HepG2 (cell line): ENCODE measurements around the gene AFDN. TPM values are rescaled to one million over a fixed set of nuclear protein-coding genes. Genes with fewer than 3 reads are reported as not detected.
A peak's percentile ranks its signal among the peaks of the same experiment; 100 is the strongest.

Experiments
- ATF3 ChIP-seq: sonication (generic); formaldehyde crosslinking; IDR thresholded peaks from 2 replicates; pipeline ENCODE4 v1.4.0; 2020; ENCODE audit warnings: missing genetic modification reagents
- BCLAF1 ChIP-seq: fragments of 450-650 bp; IDR thresholded peaks from 2 replicates; pipeline ENCODE4 v1.6.1; 2017; ENCODE audit warnings: mild to moderate bottlenecking
- E2F2 ChIP-seq: sonication (generic); formaldehyde crosslinking; IDR thresholded peaks from 2 replicates; pipeline ENCODE4 v1.4.0; 2020; ENCODE audit warnings: missing genetic modification reagents, borderline replicate concordance
- FOXK1 ChIP-seq: sonication (generic); formaldehyde crosslinking; IDR thresholded peaks from 2 replicates; pipeline ENCODE4 v1.4.0; 2020; ENCODE audit warnings: low read depth, missing genetic modification reagents, borderline replicate concordance
- HOMEZ ChIP-seq: IDR thresholded peaks from 2 replicates; pipeline ENCODE4 v1.6.1; 2016; ENCODE audit warnings: low read depth
- HOXD1 ChIP-seq: sonication (generic); formaldehyde crosslinking; IDR thresholded peaks from 2 replicates; pipeline ENCODE4 v1.5.0; 2020; ENCODE audit warnings: missing genetic modification reagents
- KLF12 ChIP-seq: sonication (generic); formaldehyde crosslinking; IDR thresholded peaks from 2 replicates; pipeline ENCODE4 v1.4.0; 2020; ENCODE audit warnings: missing genetic modification reagents, borderline replicate concordance
- MXI1 ChIP-seq: IDR thresholded peaks from 3 replicates; pipeline ENCODE4 v1.6.1; 2012; ENCODE audit warnings: low read depth, low read length, inconsistent platforms, borderline replicate concordance
- PAX8 ChIP-seq: sonication (generic); formaldehyde crosslinking; IDR thresholded peaks from 2 replicates; pipeline ENCODE4 v1.8.0; 2022; ENCODE audit warnings: mild to moderate bottlenecking, missing genetic modification reagents, borderline replicate concordance
- POLR2G ChIP-seq: fragments of 200-400 bp; formaldehyde crosslinking; IDR thresholded peaks from 2 replicates; pipeline ENCODE4 v1.6.1; 2018; ENCODE audit warnings: mild to moderate bottlenecking, low read depth, low read length, moderate library complexity
- RFXAP ChIP-seq: sonication (generic); formaldehyde crosslinking; IDR thresholded peaks from 2 replicates; pipeline ENCODE4 v1.4.0; 2020; ENCODE audit warnings: missing genetic modification reagents, borderline replicate concordance
- SIX4 ChIP-seq: sonication (generic); formaldehyde crosslinking; IDR thresholded peaks from 2 replicates; pipeline ENCODE4 v1.4.0; 2020; ENCODE audit warnings: missing genetic modification reagents
- SMYD3 ChIP-seq: sonication (generic); formaldehyde crosslinking; IDR thresholded peaks from 2 replicates; pipeline ENCODE4 v1.8.1; 2023; ENCODE audit warnings: mild to moderate bottlenecking, missing genetic modification reagents
- SOX5 ChIP-seq: IDR thresholded peaks from 2 replicates; pipeline ENCODE4 v1.6.1; 2016; ENCODE audit warnings: borderline replicate concordance
- TARDBP ChIP-seq: sonication (generic); formaldehyde crosslinking; IDR thresholded peaks from 2 replicates; pipeline ENCODE4 v1.8.0; 2022; ENCODE audit warnings: mild to moderate bottlenecking, missing genetic modification reagents
- ZNF597 ChIP-seq: sonication (generic); formaldehyde crosslinking; IDR thresholded peaks from 2 replicates; pipeline ENCODE4 v1.5.0; 2020; ENCODE audit warnings: missing genetic modification reagents
- ZNF670 ChIP-seq: sonication (generic); formaldehyde crosslinking; IDR thresholded peaks from 2 replicates; pipeline ENCODE4 v1.8.0; 2022; ENCODE audit warnings: mild to moderate bottlenecking, missing genetic modification reagents, borderline replicate concordance
- ZNF678 ChIP-seq: sonication (generic); formaldehyde crosslinking; IDR thresholded peaks from 2 replicates; pipeline ENCODE4 v1.4.0; 2020; ENCODE audit warnings: mild to moderate bottlenecking, missing genetic modification reagents
- ZNF784 ChIP-seq: sonication (generic); formaldehyde crosslinking; IDR thresholded peaks from 2 replicates; pipeline ENCODE4 v1.5.1; 2020; ENCODE audit warnings: missing genetic modification reagents, mild to moderate bottlenecking, borderline replicate concordance
- ZSCAN12 ChIP-seq: sonication (generic); formaldehyde crosslinking; IDR thresholded peaks from 2 replicates; pipeline ENCODE4 v1.9.0; 2021; ENCODE audit warnings: mild to moderate bottlenecking, missing genetic modification reagents
- polyA plus RNA-seq, 8 experiments: library from polyadenylated mRNA; depleted of rRNA in 3 of 8; stranded (reverse) in 7 of 8; unstranded in 1 of 8; fragments of >200 nt; fragmentation: Illumina TruSeq in 4 of 8; extraction: Trizol in 4 of 8; gene quantifications; 2 replicates each; pipeline versions ENCODE4 v1.2.1 to v1.2.3, GENCODE V29; 2011 to 2016; ENCODE audit warnings: low read depth in 4 of 8, missing spikeins in 1 of 8, mixed read lengths in 1 of 8; ENCODE audit not compliant: insufficient read depth in 1 of 8
- total RNA-seq, 5 experiments: library from RNA; depleted of rRNA; stranded (reverse); fragments of >200 nt; fragmentation: Illumina TruSeq; extraction: Trizol; gene quantifications; 2 replicates each; pipeline ENCODE4 v1.2.3, GENCODE V29; 2016; ENCODE audit warnings: low read depth in 1 of 5
- TF ChIP-seq, protein P1 (sequence below): sonication (generic); formaldehyde crosslinking; IDR thresholded peaks from 2 replicates; pipeline ENCODE4 v1.5.0; 2020; ENCODE audit warnings: missing genetic modification reagents

The AFDN gene
- total and polyA plus RNA-seq, 2 of the 13 experiments (the other 11 are each of a cell fraction or from before 2014, with no cell fraction given) = 136 to 151 TPM

- TF ChIP-seq FOXK1 (CRISPR knock-in tag) (peak; percentile 70; the same call in 1 of the 2 replicates), BCLAF1 (no peak), ZNF597 (CRISPR knock-in tag) (no peak), RFXAP (CRISPR knock-in tag) (no peak), POLR2G (no peak), HOMEZ (CRISPR knock-in tag) (peak; percentile 24; the same call in 1 of the 2 replicates), SOX5 (CRISPR knock-in tag) (peak; percentile 23; the same call in 1 of the 2 replicates), TARDBP (CRISPR knock-in tag) (no peak), ZNF670 (CRISPR knock-in tag) (no peak), HOXD1 (CRISPR knock-in tag) (no peak), KLF12 (CRISPR knock-in tag) (no peak), SIX4 (CRISPR knock-in tag) (no peak), MXI1 (no peak), ZSCAN12 (no peak), ATF3 (CRISPR knock-in tag) (no peak), ZNF784 (CRISPR knock-in tag) (no peak), SMYD3 (CRISPR knock-in tag) (no peak), E2F2 (CRISPR knock-in tag) (no peak), PAX8 (CRISPR knock-in tag) (no peak), ZNF678 (CRISPR knock-in tag) (no peak)
- TF ChIP-seq, protein P1, sequence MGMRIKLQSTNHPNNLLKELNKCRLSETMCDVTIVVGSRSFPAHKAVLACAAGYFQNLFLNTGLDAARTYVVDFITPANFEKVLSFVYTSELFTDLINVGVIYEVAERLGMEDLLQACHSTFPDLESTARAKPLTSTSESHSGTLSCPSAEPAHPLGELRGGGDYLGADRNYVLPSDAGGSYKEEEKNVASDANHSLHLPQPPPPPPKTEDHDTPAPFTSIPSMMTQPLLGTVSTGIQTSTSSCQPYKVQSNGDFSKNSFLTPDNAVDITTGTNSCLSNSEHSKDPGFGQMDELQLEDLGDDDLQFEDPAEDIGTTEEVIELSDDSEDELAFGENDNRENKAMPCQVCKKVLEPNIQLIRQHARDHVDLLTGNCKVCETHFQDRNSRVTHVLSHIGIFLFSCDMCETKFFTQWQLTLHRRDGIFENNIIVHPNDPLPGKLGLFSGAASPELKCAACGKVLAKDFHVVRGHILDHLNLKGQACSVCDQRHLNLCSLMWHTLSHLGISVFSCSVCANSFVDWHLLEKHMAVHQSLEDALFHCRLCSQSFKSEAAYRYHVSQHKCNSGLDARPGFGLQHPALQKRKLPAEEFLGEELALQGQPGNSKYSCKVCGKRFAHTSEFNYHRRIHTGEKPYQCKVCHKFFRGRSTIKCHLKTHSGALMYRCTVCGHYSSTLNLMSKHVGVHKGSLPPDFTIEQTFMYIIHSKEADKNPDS (CRISPR knock-in tag) = no peak
Observed at GRCh38 chr6:168017629-168018028, 190.9 kb downstream of the AFDN start (continued).
